ENCODE results near the gene INO80.

DNA sequence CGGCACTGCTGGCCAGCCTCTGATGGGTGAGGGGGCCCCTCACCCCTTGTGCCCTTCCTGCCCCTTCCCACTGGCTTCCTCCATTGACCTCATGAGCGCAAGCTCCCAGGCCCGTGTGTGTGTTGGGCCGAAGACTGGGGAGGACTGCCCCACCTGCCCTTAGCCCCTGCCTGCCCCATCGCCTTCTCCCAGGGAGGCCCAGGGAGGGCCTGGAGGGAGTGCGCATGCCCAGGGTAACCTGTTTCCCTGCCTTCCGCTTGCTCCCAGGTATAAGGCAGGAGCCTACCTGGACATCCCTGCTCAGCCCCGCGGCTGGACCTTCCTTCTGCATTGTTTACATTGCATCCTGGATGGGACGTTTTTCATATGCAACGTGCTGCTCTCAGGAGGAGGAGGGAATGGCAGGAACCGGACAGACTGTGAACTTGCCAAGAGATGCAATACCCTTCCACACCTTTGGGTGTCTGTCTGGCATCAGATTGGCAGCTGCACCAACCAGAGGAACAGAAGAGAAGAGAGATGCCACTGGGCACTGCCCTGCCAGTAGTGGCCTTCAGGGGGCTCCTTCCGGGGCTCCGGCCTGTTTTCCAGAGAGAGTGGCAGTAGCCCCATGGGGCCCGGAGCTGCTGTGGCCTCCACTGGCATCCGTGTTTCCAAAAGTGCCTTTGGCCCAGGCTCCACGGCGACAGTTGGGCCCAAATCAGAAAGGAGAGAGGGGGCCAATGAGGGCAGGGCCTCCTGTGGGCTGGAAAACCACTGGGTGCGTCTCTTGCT lies 178.1 kb downstream of the INO80 start:
- TF ChIP-seq POLR2A (IDR thresholded peaks at IDR 0.05) (no peak), CTCF (IDR thresholded peaks at IDR 0.05) (no peak), POLR2AphosphoS5 (IDR thresholded peaks at IDR 0.05; ENCODE audit: insufficient read depth in 1 of 2, low read depth in 1 of 2) (no peak)

Data from vagina (tissue), 2 donors.